LHCN-M2 (cell line): Measurements from ENCODE around the gene RBM4B. TPM values are rescaled to one million over a fixed set of nuclear protein-coding genes. Genes with fewer than 3 reads are reported as not detected.
A peak's percentile ranks its signal among the peaks of the same experiment; 100 is the strongest.

Experiments used
- DNase-seq: peaks from one replicate; pipeline ENCODE4 v3.0.0-alpha.2; 2012; ENCODE audit warnings: low read depth
- total RNA-seq: library from RNA; depleted of rRNA; stranded (reverse); fragments of >200 nt; gene quantifications from 2 replicates; pipeline ENCODE4 v1.2.3, GENCODE V29; 2014

RBM4B gene
- total RNA-seq, 1 experiment from 2014 or later, result 33.2 TPM

- no peak for DNase-seq
These were observed 9.4 kb upstream of the RBM4B start for GRCh38 chr11:66686801-66687750.

- DNase-seq, result no peak
These were observed 8.6 kb upstream of the RBM4B start for GRCh38 chr11:66686100-66686785.

- no peak for DNase-seq
These were observed 7.8 kb upstream of the RBM4B start for GRCh38 chr11:66685276-66686099.

- DNase-seq, result no peak
These were observed 6.9 kb upstream of the RBM4B start for GRCh38 chr11:66684635-66685034.

- DNase-seq, result no peak
These were observed 6.2 kb upstream of the RBM4B start for GRCh38 chr11:66683877-66684276.

GRCh38 chr11:66680966-66681645, 3.4 kb upstream of the RBM4B start:
- no peak for DNase-seq

- DNase-seq, result no peak
These were observed 622 bp downstream of the RBM4B start for GRCh38 chr11:66676931-66677598.

GRCh38 chr11:66676282-66676919, 1.3 kb downstream of the RBM4B start:
- no peak for DNase-seq

GRCh38 chr11:66674964-66675602, 2.6 kb downstream of the RBM4B start:
- DNase-seq, result no peak

- no peak for DNase-seq
These were observed 6.9 kb downstream of the RBM4B start for GRCh38 chr11:66670816-66671215.

GRCh38 chr11:66665369-66665768, 12.3 kb downstream of the RBM4B start:
- no peak for DNase-seq

- DNase-seq, result no peak
These were observed 13.9 kb downstream of the RBM4B start for GRCh38 chr11:66663741-66664296.

GRCh38 chr11:66659763-66660162, 17.9 kb downstream of the RBM4B start:
- DNase-seq, result no peak

GRCh38 chr11:66653123-66653522, 24.6 kb downstream of the RBM4B start:
- no peak for DNase-seq

GRCh38 chr11:66652651-66653050, 25.0 kb downstream of the RBM4B start:
- DNase-seq, result no peak

- DNase-seq, result no peak
These were observed 26.7 kb downstream of the RBM4B start for GRCh38 chr11:66651016-66651415.

- DNase-seq, result no peak
These were observed 27.8 kb downstream of the RBM4B start for GRCh38 chr11:66649903-66650302.

- no peak for DNase-seq
These were observed 30.9 kb downstream of the RBM4B start for GRCh38 chr11:66646828-66647227.

GRCh38 chr11:66643745-66644437, 33.8 kb downstream of the RBM4B start:
- peak; percentile 10 for DNase-seq
